DMS114 treated with DMSO at 0.1 percent for 48 hours (cell line): ENCODE data around the gene GATA2.

Source experiments
- DNase-seq: peaks from one replicate; lab custom pipeline; 2025; ENCODE audit not compliant: unreplicated experiment; lab: John Stamatoyannopoulos, UW

GATA2 gene

GRCh38 chr3:128458746-128459460 lies 34.1 kb downstream of the GATA2 start:
- DNase-seq: no peak

GRCh38 chr3:128457937-128458336 lies 35.1 kb downstream of the GATA2 start:
- DNase-seq: no peak

- DNase-seq: no peak
These were observed 36.0 kb downstream of the GATA2 start for GRCh38 chr3:128456776-128457715.

- DNase-seq: no peak
These were observed 36.9 kb downstream of the GATA2 start for GRCh38 chr3:128455786-128456748.

- no peak for DNase-seq
These were observed 37.9 kb downstream of the GATA2 start for GRCh38 chr3:128455116-128455515.

GRCh38 chr3:128454310-128454618 lies 38.7 kb downstream of the GATA2 start:
- no peak for DNase-seq

GRCh38 chr3:128453501-128454309 lies 39.3 kb downstream of the GATA2 start:
- DNase-seq: no peak

- no peak for DNase-seq
These were observed 40.2 kb downstream of the GATA2 start for GRCh38 chr3:128452678-128453275.

GRCh38 chr3:128452120-128452519 lies 40.9 kb downstream of the GATA2 start:
- no peak for DNase-seq

GRCh38 chr3:128449111-128449638 lies 43.8 kb downstream of the GATA2 start:
- DNase-seq: no peak

- no peak for DNase-seq
These were observed 44.5 kb downstream of the GATA2 start for GRCh38 chr3:128448491-128448890.

GRCh38 chr3:128447561-128448013 lies 45.4 kb downstream of the GATA2 start:
- no peak for DNase-seq

- no peak for DNase-seq
These were observed 46.2 kb downstream of the GATA2 start for GRCh38 chr3:128446821-128447220.

GRCh38 chr3:128445357-128445756 lies 47.6 kb downstream of the GATA2 start:
- DNase-seq: no peak

GRCh38 chr3:128443771-128444170 lies 49.2 kb downstream of the GATA2 start:
- DNase-seq: no peak

GRCh38 chr3:128442949-128443348 lies 50.1 kb downstream of the GATA2 start:
- no peak for DNase-seq

GRCh38 chr3:128442070-128442469 lies 50.9 kb downstream of the GATA2 start:
- no peak for DNase-seq

- no peak for DNase-seq
These were observed 53.8 kb downstream of the GATA2 start for GRCh38 chr3:128439226-128439625.

GRCh38 chr3:128438488-128439072 lies 54.4 kb downstream of the GATA2 start:
- DNase-seq: no peak
